DLD1 (cell line): ENCODE measurements around the gene LDB2.
"Not testable (repeated sequence)": the region's sequence is repeated elsewhere in the genome, so short reads cannot be mapped to it uniquely, and the experiment has no call there.

Experiments used
- in situ Hi-C: cut with HindIII; loops from 2 replicates; pipeline ENCODE4 v1.10.0; 2017; ENCODE audit warnings: low sequenced_read_pairs

LDB2 gene

GRCh38 chr4:16663307-16663706 is 235.1 kb downstream of the LDB2 start:
- in situ Hi-C loops: no loop called here

- in situ Hi-C loops: no loop called here
Observed at GRCh38 chr4:16661813-16662212, 236.6 kb downstream of the LDB2 start.

GRCh38 chr4:16660656-16661055 is 237.8 kb downstream of the LDB2 start:
- in situ Hi-C loops: no loop called here

GRCh38 chr4:16659694-16660093 is 238.8 kb downstream of the LDB2 start:
- in situ Hi-C loops: no loop called here

- in situ Hi-C loops: no loop called here
Observed at GRCh38 chr4:16659079-16659478, 239.4 kb downstream of the LDB2 start.

GRCh38 chr4:16658183-16658582 is 240.3 kb downstream of the LDB2 start:
- in situ Hi-C loops: no loop called here

GRCh38 chr4:16655111-16655510 is 243.3 kb downstream of the LDB2 start:
- in situ Hi-C loops: no loop called here

GRCh38 chr4:16652732-16653305 is 245.6 kb downstream of the LDB2 start:
- in situ Hi-C loops: no loop called here

GRCh38 chr4:16646459-16646858 is 252.0 kb downstream of the LDB2 start:
- in situ Hi-C loops: no loop called here

GRCh38 chr4:16643893-16644292 is 254.6 kb downstream of the LDB2 start:
- in situ Hi-C loops: no loop called here

- in situ Hi-C loops: no loop called here
Observed at GRCh38 chr4:16642897-16643296, 255.5 kb downstream of the LDB2 start.

GRCh38 chr4:16641971-16642370 is 256.5 kb downstream of the LDB2 start:
- in situ Hi-C loops: no loop called here

- in situ Hi-C loops: no loop called here
Observed at GRCh38 chr4:16636912-16637630, 261.4 kb downstream of the LDB2 start.

- in situ Hi-C loops: no loop called here
Observed at GRCh38 chr4:16636304-16636703, 262.1 kb downstream of the LDB2 start.

GRCh38 chr4:16629274-16629673 is 269.2 kb downstream of the LDB2 start:
- in situ Hi-C loops: not testable (repeated sequence)

- in situ Hi-C loops: not testable (repeated sequence)
Observed at GRCh38 chr4:16628835-16629234, 269.6 kb downstream of the LDB2 start.

GRCh38 chr4:16627999-16628398 is 270.4 kb downstream of the LDB2 start:
- in situ Hi-C loops: no loop called here

- in situ Hi-C loops: no loop called here
Observed at GRCh38 chr4:16626945-16627344, 271.5 kb downstream of the LDB2 start.

GRCh38 chr4:16622826-16623225 is 275.6 kb downstream of the LDB2 start:
- in situ Hi-C loops: no loop called here

GRCh38 chr4:16617435-16617834 is 281.0 kb downstream of the LDB2 start:
- in situ Hi-C loops: no loop called here

GRCh38 chr4:16617011-16617410 is 281.4 kb downstream of the LDB2 start:
- in situ Hi-C loops: no loop called here

GRCh38 chr4:16609170-16609758 is 289.2 kb downstream of the LDB2 start:
- in situ Hi-C loops: no loop called here
